HCEC 1CT (cell line): ENCODE measurements around the gene C19orf12.

Source experiments
- DNase-seq: peaks from one replicate; pipeline ENCODE4 v3.0.0-alpha.2; 2017

The C19orf12 gene

GRCh38 chr19:29694669-29695627 is 20.1 kb downstream of the C19orf12 start:
- peak; percentile 64 for DNase-seq

- no peak for DNase-seq
Measured at GRCh38 chr19:29694161-29694560, 20.9 kb downstream of the C19orf12 start.

GRCh38 chr19:29690842-29691241 is 24.2 kb downstream of the C19orf12 start:
- peak; percentile 44 for DNase-seq

- DNase-seq = peak; percentile 70
Measured at GRCh38 chr19:29687897-29688728, 26.9 kb downstream of the C19orf12 start.

- DNase-seq = peak; percentile 93
Measured at GRCh38 chr19:29687244-29687896, 27.7 kb downstream of the C19orf12 start.

GRCh38 chr19:29686285-29686805 is 28.7 kb downstream of the C19orf12 start:
- no peak for DNase-seq

- DNase-seq = no peak
Measured at GRCh38 chr19:29685326-29685725, 29.7 kb downstream of the C19orf12 start.

- no peak for DNase-seq
Measured at GRCh38 chr19:29683009-29683408, 32.1 kb downstream of the C19orf12 start.

GRCh38 chr19:29682236-29682895 is 32.7 kb downstream of the C19orf12 start:
- no peak for DNase-seq

GRCh38 chr19:29681422-29682235 is 33.4 kb downstream of the C19orf12 start:
- no peak for DNase-seq

- DNase-seq = no peak
Measured at GRCh38 chr19:29680937-29681336, 34.1 kb downstream of the C19orf12 start.

- DNase-seq = no peak
Measured at GRCh38 chr19:29680447-29680846, 34.6 kb downstream of the C19orf12 start.

- DNase-seq = no peak
Measured at GRCh38 chr19:29679598-29680210, 35.4 kb downstream of the C19orf12 start.

GRCh38 chr19:29678484-29679106 is 36.5 kb downstream of the C19orf12 start:
- DNase-seq = no peak

- no peak for DNase-seq
Measured at GRCh38 chr19:29677001-29677817, 37.9 kb downstream of the C19orf12 start.

GRCh38 chr19:29676586-29676985 is 38.5 kb downstream of the C19orf12 start:
- DNase-seq = no peak

GRCh38 chr19:29675650-29676186 is 39.3 kb downstream of the C19orf12 start:
- DNase-seq = no peak

- no peak for DNase-seq
Measured at GRCh38 chr19:29675120-29675649, 39.9 kb downstream of the C19orf12 start.
